Choroid plexus epithelial cell (primary cell): Measurements from ENCODE around the gene SGMS2.

ENCODE experiments used
- DNase-seq: peaks from one replicate; pipeline ENCODE4 v3.0.0-alpha.2; 2010; ENCODE audit warnings: low read depth
- H3K4me3 ChIP-seq: 2 replicates; pipeline ENCODE4 v1.5.1; 2011; ENCODE audit warnings: low read depth, mild to moderate bottlenecking, control low read depth, low read length, moderate library complexity
- CTCF ChIP-seq: conservative IDR thresholded peaks from 2 replicates; pipeline ENCODE4 v1.5.1; 2011; ENCODE audit warnings: low read depth, mild to moderate bottlenecking, control low read depth, inconsistent platforms, low read length, moderate library complexity

The SGMS2 gene

GRCh38 chr4:107906458-107907100, 81.8 kb downstream of the SGMS2 start:
- H3K4me3 ChIP-seq: no peak overlapping the region
- TF ChIP-seq CTCF: no peak

GRCh38 chr4:107908377-107908776, 83.6 kb downstream of the SGMS2 start:
- TF ChIP-seq CTCF: no peak
- DNase-seq: no peak
- no peak overlapping the region for H3K4me3 ChIP-seq

More at GRCh38 chr4:107906458-107907100, 81.8 kb downstream of the SGMS2 start:
- no peak for DNase-seq

GRCh38 chr4:107913283-107913899, 88.7 kb downstream of the SGMS2 start:
- DNase-seq: peak; percentile 89
- TF ChIP-seq CTCF: peak; percentile 73
- H3K4me3 ChIP-seq: no peak overlapping the region

- no peak for TF ChIP-seq CTCF
- DNase-seq: no peak
- no peak overlapping the region for H3K4me3 ChIP-seq
Observed at GRCh38 chr4:107915220-107915619, 90.5 kb downstream of the SGMS2 start.

- no peak overlapping the region for H3K4me3 ChIP-seq
- TF ChIP-seq CTCF: no peak
- no peak for DNase-seq
Observed at GRCh38 chr4:107916623-107917022, 91.9 kb downstream of the SGMS2 start.

GRCh38 chr4:107917500-107917899, 92.8 kb downstream of the SGMS2 start:
- no peak for TF ChIP-seq CTCF
- DNase-seq: no peak
- no peak overlapping the region for H3K4me3 ChIP-seq
